Endothelial cell of umbilical vein (primary cell): ENCODE data around the gene HIVEP3. TPM values are rescaled to one million over a fixed set of nuclear protein-coding genes. Genes with fewer than 3 reads are reported as not detected.

Source experiments
- BruUV-seq: library from RNA; stranded (reverse); fragments of 400-500 nt; replicated peaks from 2 replicates; lab custom pipeline; 2021; lab: Mats Ljungman, UMichigan
- CTCF ChIA-PET: fragments of 300-600, 350-600 bp; sonication (Branson Sonifier 250); formaldehyde crosslinking; loops from one replicate; lab custom pipeline; 2021; ENCODE audit warnings: antibody characterized with exemption, inconsistent platforms; lab: Charles Lee
- POLR2A ChIA-PET: fragments of 300-600, 350-600 bp; sonication (Branson Sonifier 250); formaldehyde crosslinking; loops from one replicate; lab custom pipeline; 2021; ENCODE audit warnings: antibody characterized with exemption, inconsistent platforms; lab: Charles Lee
- DNase-seq: peaks from one replicate; pipeline ENCODE4 v3.0.0-alpha.2; 2011; ENCODE audit warnings: low read depth, low spot score
- FAIRE-seq: peaks from 2 replicates; lab custom pipeline; 2011; peaks lifted over from hg19 to GRCh38; lab: Jason Lieb, UNC
- H2AFZ ChIP-seq: 2 replicates; pipeline ENCODE4 v1.6.0; 2012; ENCODE audit warnings: low read depth, low read length, control low read depth, inconsistent platforms
- H3K27ac ChIP-seq: 2 replicates; pipeline ENCODE4 v1.5.1; 2011; ENCODE audit warnings: low read depth, mild to moderate bottlenecking, control low read depth, low read length, moderate library complexity; ENCODE audit not compliant: insufficient read depth
- H3K27me3 ChIP-seq, 2 experiments: 2 replicates each; pipeline versions ENCODE4 v1.6.0 to v1.6.1; 2011; ENCODE audit warnings: low read length in 2 of 2, mixed read lengths in 1 of 2; ENCODE audit not compliant: control insufficient read depth in 2 of 2, insufficient read depth in 2 of 2
- H3K36me3 ChIP-seq, 2 experiments: 2 replicates in 1 of 2; 3 replicates in 1 of 2; pipeline ENCODE4 v1.5.1; 2011; ENCODE audit warnings: low read length in 2 of 2, mild to moderate bottlenecking in 1 of 2, moderate library complexity in 1 of 2; ENCODE audit not compliant: control insufficient read depth in 2 of 2, insufficient read depth in 2 of 2; ENCODE audit errors: extremely low read depth in 1 of 2
- H3K4me1 ChIP-seq: 3 replicates; pipeline ENCODE4 v1.5.1; 2011; ENCODE audit warnings: mild to moderate bottlenecking, low read length; ENCODE audit not compliant: control insufficient read depth, insufficient read depth; ENCODE audit errors: extremely low read depth
- H3K4me2 ChIP-seq: 2 replicates; pipeline ENCODE4 v1.6.1; 2011; ENCODE audit warnings: low read length, control low read depth, mixed read lengths; ENCODE audit not compliant: insufficient read depth
- H3K4me3 ChIP-seq, 3 experiments: fragments of 200-600 bp in 1 of 3; sonication (generic), shearing (Covaris generic) in 1 of 3; replicated peaks in 1 of 3; 2 replicates each; pipeline ENCODE4 v1.5.1; 2011 to 2016; ENCODE audit warnings: control low read depth in 3 of 3, low read length in 3 of 3, mild to moderate bottlenecking in 2 of 3, inconsistent platforms in 1 of 3, low read depth in 1 of 3, moderate library complexity in 1 of 3; ENCODE audit not compliant: insufficient read depth in 1 of 3
- H3K79me2 ChIP-seq: 2 replicates; pipeline ENCODE4 v1.6.0; 2012; ENCODE audit warnings: low read length, inconsistent platforms; ENCODE audit not compliant: control insufficient read depth, insufficient read depth
- H3K9ac ChIP-seq: replicated peaks from 2 replicates; pipeline ENCODE3; 2011; ENCODE audit warnings: low read length, control low read depth; ENCODE audit not compliant: insufficient read depth; ENCODE audit errors: extremely low read depth
- H3K9me1 ChIP-seq: replicated peaks from 3 replicates; pipeline ENCODE4 v1.6.0; 2011; ENCODE audit warnings: mild to moderate bottlenecking, low read length; ENCODE audit not compliant: control insufficient read depth, insufficient read depth; ENCODE audit errors: extremely low read depth
- H3K9me3 ChIP-seq: replicated peaks from 2 replicates; pipeline ENCODE4 v1.5.1; 2012; ENCODE audit warnings: low read length, inconsistent platforms; ENCODE audit not compliant: control insufficient read depth, insufficient read depth
- H4K20me1 ChIP-seq: replicated peaks from 2 replicates; pipeline ENCODE3; 2011; ENCODE audit warnings: mild to moderate bottlenecking, low read length; ENCODE audit not compliant: control insufficient read depth, insufficient read depth; ENCODE audit errors: extremely low read depth
- CTCF ChIP-seq, 2 donors: IDR thresholded peaks; 1 replicate in 1 of 2; 2 replicates in 1 of 2; pipeline ENCODE4 v1.5.1; 2011; ENCODE audit warnings: low read length in 2 of 2, mild to moderate bottlenecking in 2 of 2, moderate library complexity in 2 of 2, control low read depth in 1 of 2, inconsistent platforms in 1 of 2, low read depth in 1 of 2; ENCODE audit not compliant: insufficient read depth in 1 of 2; ENCODE audit errors: extremely low read depth in 1 of 2
- EZH2 ChIP-seq: IDR thresholded peaks from 2 replicates; pipeline ENCODE4 v1.6.1; 2012; ENCODE audit warnings: borderline replicate concordance, low read depth, mild to moderate bottlenecking, moderate library complexity, low read length, inconsistent platforms; ENCODE audit not compliant: severe bottlenecking
- FOS ChIP-seq: IDR thresholded peaks from 2 replicates; pipeline ENCODE4 v1.6.1; 2011; ENCODE audit warnings: mild to moderate bottlenecking, low read length, moderate library complexity, borderline replicate concordance; ENCODE audit not compliant: insufficient read depth
- GATA2 ChIP-seq: IDR thresholded peaks from 2 replicates; pipeline ENCODE4 v1.7.0; 2011; ENCODE audit warnings: low read depth, mild to moderate bottlenecking, moderate library complexity, mixed read lengths, low read length; ENCODE audit not compliant: insufficient read length, insufficient read depth
- JUN ChIP-seq: IDR thresholded peaks from 2 replicates; pipeline ENCODE4 v1.6.1; 2011; ENCODE audit warnings: borderline replicate concordance, low read depth; ENCODE audit not compliant: insufficient read length, insufficient read depth
- MAX ChIP-seq: IDR thresholded peaks from 2 replicates; pipeline ENCODE4 v1.6.1; 2011; ENCODE audit not compliant: insufficient read depth, insufficient read length
- MYC ChIP-seq: IDR thresholded peaks from one replicate; pipeline ENCODE4 v1.6.1; 2011; ENCODE audit warnings: mild to moderate bottlenecking, low read depth, low read length
- POLR2A ChIP-seq: IDR thresholded peaks from 2 replicates; pipeline ENCODE4 v1.6.1; 2012; ENCODE audit warnings: low read depth, mild to moderate bottlenecking, control low read depth, low read length
- POLR2AphosphoS5 ChIP-seq: IDR thresholded peaks from 2 replicates; pipeline ENCODE4 v1.6.1; 2012; ENCODE audit warnings: low read depth, mild to moderate bottlenecking, control low read depth, low read length, moderate library complexity; ENCODE audit not compliant: insufficient read depth
- dilution Hi-C: fragments of 300-500 bp; cut with MboI; formaldehyde crosslinking; loops from one replicate; pipeline ENCODE4 v1.15.0; 2019; ENCODE audit warnings: low sequenced_read_pairs; ENCODE audit not compliant: extremely low pct_ligation_motif_present
- intact Hi-C: fragments of 100-400 bp; cut with micrococcal nuclease; formaldehyde crosslinking; loops from one replicate; pipeline ENCODE4 v1.10.0; 2022
- polyA plus RNA-seq, 4 experiments: library from polyadenylated mRNA; depleted of rRNA in 3 of 4; stranded (reverse) in 3 of 4; unstranded in 1 of 4; fragments of >200 nt; gene quantifications; 2 replicates each; pipeline versions ENCODE4 v1.2.1 to v1.2.3, GENCODE V29; 2011 to 2012; ENCODE audit warnings: missing spikeins in 1 of 4
- total RNA-seq: library from RNA; stranded (reverse); gene quantifications from 2 replicates; pipeline ENCODE4 v1.2.3, GENCODE V29; 2021

Gene HIVEP3
- total and polyA plus RNA-seq, 2 donors (not counting 3 experiments of a cell fraction or from before 2014, with no cell fraction given): 3.4 to 4.0 TPM

GRCh38 chr1:41853907-41854306 is 64.8 kb downstream of the HIVEP3 start:
- no peak for FAIRE-seq
- DNase-seq: no peak
- H3K36me3 ChIP-seq: no peaks in the 10 kb centered on the region
- no peaks in the 10 kb centered on the region for H3K9me3 ChIP-seq
- H3K9ac ChIP-seq: no peak overlapping the region
- H4K20me1 ChIP-seq: no peaks in the 10 kb centered on the region
- dilution Hi-C loops: no loop called here
- no peak overlapping the region for H3K4me2 ChIP-seq
- no TSS peak for BruUV-seq
- ChIA-PET CTCF (no interaction called here), POLR2A (no interaction called here)
- H3K9me1 ChIP-seq: no peaks in the 10 kb centered on the region
- TF ChIP-seq POLR2A: no peak
- no peak for TF ChIP-seq JUN
- no peak for TF ChIP-seq FOS
- no peak for TF ChIP-seq GATA2
- no peak for TF ChIP-seq MAX
- no peak for TF ChIP-seq POLR2AphosphoS5
- TF ChIP-seq EZH2: no peak
- TF ChIP-seq MYC: no peak
- TF ChIP-seq CTCF (IDR thresholded peaks at IDR 0.05; ENCODE audit: extremely low read depth in 1 of 2, insufficient read depth in 1 of 2, low read depth in 1 of 2, low read length in 2 of 2): no peak
- H2AFZ ChIP-seq: no peak overlapping the region
- H3K27me3 ChIP-seq: no peaks in the 10 kb centered on the region
- intact Hi-C loops: no loop called here
- no peaks in the 10 kb centered on the region for H3K79me2 ChIP-seq
- H3K4me1 ChIP-seq: peaks cover 12% of the 10 kb centered on the region
- H3K27ac ChIP-seq: no peak overlapping the region
- H3K4me3 ChIP-seq: no peak overlapping the region
